ENCODE data around the gene FATE1. TPM values are rescaled to one million over a fixed set of nuclear protein-coding genes. Genes with fewer than 3 reads are reported as not detected.

The FATE1 gene
- polyA plus RNA-seq, 3 donors = 0.57 TPM; not detected in 2

Other genes with a start within 250 kb of the FATE1 start
- not detected for gene PASD1, start 152.4 kb upstream of the FATE1 start, polyA plus RNA-seq (ENCODE audit: insufficient read length in 3 of 3)
- gene PRRG3, start 20.6 kb upstream of the FATE1 start, polyA plus RNA-seq (ENCODE audit: insufficient read length in 3 of 3) = 1 to 10 TPM; 4.8 to 9.9 (median 8.4) TPM
- not detected for gene CNGA2, start 18.7 kb downstream of the FATE1 start, polyA plus RNA-seq (ENCODE audit: insufficient read length in 3 of 3)
- gene MAGEA4, start 196.9 kb downstream of the FATE1 start, polyA plus RNA-seq (ENCODE audit: insufficient read length in 3 of 3) = not detected

Data from renal cortex interstitium (tissue), 3 donors.